Neural cell (in vitro differentiated cells): ENCODE measurements around the gene NKX2-8.

Source experiments
- EP300 ChIP-seq: fragments of 450-650 bp; conservative IDR thresholded peaks from 2 replicates; pipeline ENCODE4 v1.6.1; 2014; ENCODE audit warnings: antibody characterized with exemption, mild to moderate bottlenecking, moderate library complexity; ENCODE audit not compliant: poor library complexity, severe bottlenecking
- EZH2 ChIP-seq: fragments of 200-600, 300-800 bp; shearing (Covaris generic), sonication (generic); IDR thresholded peaks from 2 replicates; pipeline ENCODE4 v1.6.1; 2014; ENCODE audit warnings: antibody characterized with exemption, low read length, borderline replicate concordance, mild to moderate bottlenecking; ENCODE audit not compliant: insufficient read depth, poor library complexity, severe bottlenecking
- MXI1 ChIP-seq: fragments of 450-650 bp; conservative IDR thresholded peaks from 2 replicates; pipeline ENCODE4 v1.6.1; 2014; ENCODE audit warnings: antibody characterized with exemption, mild to moderate bottlenecking; ENCODE audit not compliant: poor library complexity, severe bottlenecking
- POLR2AphosphoS5 ChIP-seq: IDR thresholded peaks from 2 replicates; pipeline ENCODE4 v1.6.1; 2012
- RAD21 ChIP-seq: fragments of 450-650 bp; conservative IDR thresholded peaks from 2 replicates; pipeline ENCODE4 v1.6.1; 2014; ENCODE audit warnings: antibody characterized with exemption, mild to moderate bottlenecking, moderate library complexity
- TAF1 ChIP-seq: IDR thresholded peaks from 2 replicates; pipeline ENCODE4 v1.6.1; 2012; ENCODE audit warnings: low read depth
- TF ChIP-seq, protein P1 (sequence below): fragments of 450-650 bp; IDR thresholded peaks from 2 replicates; pipeline ENCODE4 v1.5.1; 2014; ENCODE audit warnings: antibody characterized with exemption, mild to moderate bottlenecking, moderate library complexity; ENCODE audit not compliant: poor library complexity, severe bottlenecking
- TF ChIP-seq, protein P2 (sequence below): IDR thresholded peaks from 2 replicates; pipeline ENCODE4 v1.6.1; 2012; ENCODE audit warnings: borderline replicate concordance

GRCh38 chr14:36604757-36605505, 22.5 kb upstream of the NKX2-8 start:
- TF ChIP-seq TAF1 (no peak), EP300 (no peak), POLR2AphosphoS5 (peak; percentile 24), RAD21 (peak; percentile 90), EZH2 (no peak), MXI1 (no peak)
- TF ChIP-seq, protein P1, sequence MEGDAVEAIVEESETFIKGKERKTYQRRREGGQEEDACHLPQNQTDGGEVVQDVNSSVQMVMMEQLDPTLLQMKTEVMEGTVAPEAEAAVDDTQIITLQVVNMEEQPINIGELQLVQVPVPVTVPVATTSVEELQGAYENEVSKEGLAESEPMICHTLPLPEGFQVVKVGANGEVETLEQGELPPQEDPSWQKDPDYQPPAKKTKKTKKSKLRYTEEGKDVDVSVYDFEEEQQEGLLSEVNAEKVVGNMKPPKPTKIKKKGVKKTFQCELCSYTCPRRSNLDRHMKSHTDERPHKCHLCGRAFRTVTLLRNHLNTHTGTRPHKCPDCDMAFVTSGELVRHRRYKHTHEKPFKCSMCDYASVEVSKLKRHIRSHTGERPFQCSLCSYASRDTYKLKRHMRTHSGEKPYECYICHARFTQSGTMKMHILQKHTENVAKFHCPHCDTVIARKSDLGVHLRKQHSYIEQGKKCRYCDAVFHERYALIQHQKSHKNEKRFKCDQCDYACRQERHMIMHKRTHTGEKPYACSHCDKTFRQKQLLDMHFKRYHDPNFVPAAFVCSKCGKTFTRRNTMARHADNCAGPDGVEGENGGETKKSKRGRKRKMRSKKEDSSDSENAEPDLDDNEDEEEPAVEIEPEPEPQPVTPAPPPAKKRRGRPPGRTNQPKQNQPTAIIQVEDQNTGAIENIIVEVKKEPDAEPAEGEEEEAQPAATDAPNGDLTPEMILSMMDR = peak; percentile 90
- TF ChIP-seq, protein P2, sequence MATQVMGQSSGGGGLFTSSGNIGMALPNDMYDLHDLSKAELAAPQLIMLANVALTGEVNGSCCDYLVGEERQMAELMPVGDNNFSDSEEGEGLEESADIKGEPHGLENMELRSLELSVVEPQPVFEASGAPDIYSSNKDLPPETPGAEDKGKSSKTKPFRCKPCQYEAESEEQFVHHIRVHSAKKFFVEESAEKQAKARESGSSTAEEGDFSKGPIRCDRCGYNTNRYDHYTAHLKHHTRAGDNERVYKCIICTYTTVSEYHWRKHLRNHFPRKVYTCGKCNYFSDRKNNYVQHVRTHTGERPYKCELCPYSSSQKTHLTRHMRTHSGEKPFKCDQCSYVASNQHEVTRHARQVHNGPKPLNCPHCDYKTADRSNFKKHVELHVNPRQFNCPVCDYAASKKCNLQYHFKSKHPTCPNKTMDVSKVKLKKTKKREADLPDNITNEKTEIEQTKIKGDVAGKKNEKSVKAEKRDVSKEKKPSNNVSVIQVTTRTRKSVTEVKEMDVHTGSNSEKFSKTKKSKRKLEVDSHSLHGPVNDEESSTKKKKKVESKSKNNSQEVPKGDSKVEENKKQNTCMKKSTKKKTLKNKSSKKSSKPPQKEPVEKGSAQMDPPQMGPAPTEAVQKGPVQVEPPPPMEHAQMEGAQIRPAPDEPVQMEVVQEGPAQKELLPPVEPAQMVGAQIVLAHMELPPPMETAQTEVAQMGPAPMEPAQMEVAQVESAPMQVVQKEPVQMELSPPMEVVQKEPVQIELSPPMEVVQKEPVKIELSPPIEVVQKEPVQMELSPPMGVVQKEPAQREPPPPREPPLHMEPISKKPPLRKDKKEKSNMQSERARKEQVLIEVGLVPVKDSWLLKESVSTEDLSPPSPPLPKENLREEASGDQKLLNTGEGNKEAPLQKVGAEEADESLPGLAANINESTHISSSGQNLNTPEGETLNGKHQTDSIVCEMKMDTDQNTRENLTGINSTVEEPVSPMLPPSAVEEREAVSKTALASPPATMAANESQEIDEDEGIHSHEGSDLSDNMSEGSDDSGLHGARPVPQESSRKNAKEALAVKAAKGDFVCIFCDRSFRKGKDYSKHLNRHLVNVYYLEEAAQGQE = no peak
